Stimulated activated CD8-positive, alpha-beta memory T cell treated with anti-CD3 and anti-CD28 coated beads, Interleukin-4, amount 100 ng/mL, for 1 hour (primary cell): ENCODE results near the gene EPN2.

Experiments
- DNase-seq, 2 donors: peaks; one replicate each; pipeline ENCODE4 v3.0.0-alpha.2; 2020; ENCODE audit warnings: low read depth in 2 of 2, low spot score in 1 of 2

The EPN2 gene

DNA sequence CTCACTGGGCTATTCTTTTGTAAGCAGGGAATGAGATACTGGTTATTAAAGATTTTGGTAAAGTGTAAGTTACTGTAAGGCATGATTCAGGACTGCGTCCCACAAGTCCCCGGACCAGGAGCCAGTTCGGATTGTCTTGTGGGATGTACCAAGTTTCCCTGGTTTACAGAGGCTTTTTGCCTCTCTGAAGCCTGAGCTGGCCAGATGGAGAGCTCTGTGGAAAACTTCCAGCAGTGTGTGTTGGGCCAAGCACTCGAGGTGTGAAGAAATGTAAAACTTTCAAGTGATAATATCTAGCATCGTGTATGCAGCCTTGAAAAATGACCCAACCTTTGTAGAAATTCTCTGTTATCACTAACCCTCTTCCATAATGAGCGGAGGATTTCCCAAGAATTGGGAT is 2.4 kb downstream of the EPN2 start:
- DNase-seq, result no peak

DNA sequence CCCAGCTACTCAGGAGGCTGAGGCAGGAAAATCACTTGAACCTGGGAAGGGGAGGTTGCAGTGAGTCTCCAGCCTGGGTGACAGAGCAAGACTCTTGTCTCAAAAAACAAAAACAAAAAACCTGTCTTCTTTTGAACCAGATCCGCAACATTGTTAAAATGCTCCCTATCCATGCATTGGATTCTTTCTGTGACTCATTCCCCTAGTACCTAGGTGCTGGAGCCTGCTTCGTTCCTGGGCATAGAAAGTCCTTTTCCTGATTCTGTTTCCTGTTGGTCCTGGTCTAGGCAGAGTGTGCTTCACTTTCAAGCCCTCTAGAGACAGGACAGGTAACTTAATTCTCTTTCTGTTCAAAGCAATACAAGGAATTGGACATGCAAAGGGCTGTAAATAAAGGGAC is 5.2 kb downstream of the EPN2 start:
- DNase-seq, result no peak

DNA sequence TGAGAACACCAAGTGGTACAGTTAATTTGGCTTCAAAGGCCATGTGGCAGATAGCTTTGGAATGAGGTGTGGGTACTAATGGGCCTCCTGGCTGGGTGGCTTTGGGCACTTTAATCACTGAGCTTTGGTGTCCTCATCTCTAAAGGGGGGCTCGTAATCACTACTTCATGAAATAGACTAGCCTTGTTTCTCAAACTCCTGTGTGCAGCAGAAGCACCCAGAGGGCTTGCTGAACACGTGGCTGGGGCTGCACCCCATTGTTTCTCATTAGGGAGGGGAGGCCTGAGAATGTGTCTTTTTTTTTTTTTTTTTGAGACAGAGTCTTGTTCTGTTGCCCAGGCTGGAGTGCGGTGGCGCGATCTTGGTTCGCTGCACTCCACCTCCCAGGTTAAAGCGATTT is 5.8 kb downstream of the EPN2 start:
- DNase-seq, result no peak

DNA sequence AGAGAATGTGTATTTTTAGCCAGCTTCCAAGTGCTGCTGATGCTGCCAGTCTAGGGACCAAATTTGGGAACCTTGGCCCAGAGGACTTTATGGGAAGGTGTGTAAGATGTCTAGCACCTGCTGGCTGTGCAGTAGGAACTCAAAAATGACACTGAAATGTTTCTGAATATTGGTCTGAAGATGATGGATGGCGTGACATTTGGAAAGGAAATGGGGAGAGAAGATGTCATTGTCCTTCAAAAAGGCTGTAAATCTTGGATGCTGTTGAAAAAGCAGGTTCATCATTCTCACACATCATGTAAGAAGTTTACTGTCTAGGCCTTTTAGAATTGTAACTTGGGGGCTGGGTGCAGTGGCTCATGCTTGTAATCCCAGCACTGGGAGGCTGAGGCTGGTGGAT is 6.7 kb downstream of the EPN2 start:
- DNase-seq, result no peak

DNA sequence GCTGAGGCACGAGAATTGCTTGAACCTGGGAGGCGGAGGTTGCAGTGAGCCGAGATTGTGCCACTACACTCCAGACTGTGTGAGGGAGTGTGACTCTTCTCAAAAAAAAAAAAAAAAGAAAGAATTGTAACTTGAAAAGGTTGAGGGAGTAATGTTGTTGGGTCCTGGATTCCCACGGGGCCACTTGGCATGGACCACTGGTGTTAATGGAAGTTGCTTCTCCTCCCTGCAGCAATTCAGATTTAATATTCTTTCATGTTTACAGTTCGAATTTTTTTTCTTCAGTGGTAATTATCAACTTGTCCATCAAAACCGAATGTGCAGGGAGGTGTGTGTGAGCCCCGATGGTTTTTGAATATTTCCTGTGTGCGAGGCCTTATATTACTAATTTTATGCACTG is 7.2 kb downstream of the EPN2 start:
- no peak for DNase-seq

DNA sequence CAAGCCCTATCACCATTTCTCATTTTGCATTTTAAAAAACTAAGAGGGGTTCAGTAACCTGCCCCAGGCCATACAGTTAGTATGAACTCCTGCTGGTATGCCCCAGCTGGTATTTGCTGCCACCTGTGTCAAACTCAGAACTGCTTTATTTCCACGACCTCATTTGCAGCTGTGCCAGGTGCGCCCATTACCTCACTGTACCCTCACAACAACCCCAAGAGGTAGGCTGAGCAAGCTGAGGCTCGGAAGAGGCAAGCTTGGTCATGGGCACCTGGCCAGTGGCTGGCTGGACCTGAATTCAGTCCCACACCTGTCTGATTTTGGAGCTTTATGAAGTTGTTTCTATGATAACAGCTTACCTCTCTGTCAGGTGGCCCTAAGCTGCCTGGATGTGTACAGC is 7.6 kb downstream of the EPN2 start:
- DNase-seq, result no peak

DNA sequence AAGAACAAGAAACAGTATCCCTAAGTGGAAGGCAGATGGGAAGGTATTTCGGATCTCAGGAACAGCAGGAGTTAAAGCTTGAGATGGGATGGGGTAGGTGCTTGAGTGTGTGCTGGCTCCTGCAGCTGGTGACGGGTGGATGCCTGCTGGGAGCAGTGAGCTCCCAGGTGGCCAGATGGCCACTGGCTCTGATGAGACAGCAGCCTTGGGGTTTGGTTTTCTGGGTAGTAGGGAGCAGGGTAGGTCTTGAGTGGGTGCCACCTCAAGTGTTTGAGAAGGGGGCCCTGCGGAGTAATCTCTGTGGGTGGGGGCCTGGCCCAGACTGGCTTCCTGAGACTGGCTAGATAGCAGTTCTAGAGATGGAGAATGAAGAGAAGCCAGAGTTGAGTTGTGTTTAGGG is 10.3 kb downstream of the EPN2 start:
- no peak for DNase-seq

DNA sequence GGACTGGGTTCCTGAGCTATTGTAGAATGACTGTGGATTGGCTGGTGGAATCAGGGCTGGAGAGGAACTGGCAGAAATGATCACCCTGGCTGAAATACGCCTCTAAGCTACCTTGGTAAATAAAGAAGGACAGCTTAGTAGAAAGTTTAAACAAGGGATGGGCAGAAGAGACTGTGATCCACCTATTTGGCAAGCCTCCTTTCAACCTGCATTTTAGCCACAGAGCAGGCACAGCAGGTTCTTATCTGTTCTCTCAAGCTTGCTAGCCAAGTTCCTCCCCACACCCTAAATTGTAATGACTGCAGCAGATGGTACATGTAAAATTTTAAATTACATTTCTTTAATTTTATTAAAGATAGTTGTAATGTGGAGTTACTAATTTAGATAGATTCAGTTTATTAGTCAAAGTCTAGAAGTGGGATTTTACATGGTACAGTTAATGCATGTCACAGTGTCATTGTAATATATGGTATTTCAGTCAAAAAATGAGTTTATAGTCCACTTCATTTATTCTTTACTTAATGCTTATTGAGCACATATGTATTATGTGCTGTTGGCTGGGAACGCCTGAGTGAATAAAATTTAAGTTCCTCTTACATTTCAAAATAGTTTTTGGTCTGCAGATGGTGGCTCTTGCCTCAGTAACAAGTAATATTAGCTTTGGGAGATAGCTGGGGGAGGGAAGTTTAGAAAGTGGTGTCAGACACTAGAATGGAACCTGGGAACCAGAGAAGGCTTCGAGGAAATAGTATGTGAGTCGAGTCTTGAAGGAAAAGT is 11.2 kb downstream of the EPN2 start:
- DNase-seq, result no peak

DNA sequence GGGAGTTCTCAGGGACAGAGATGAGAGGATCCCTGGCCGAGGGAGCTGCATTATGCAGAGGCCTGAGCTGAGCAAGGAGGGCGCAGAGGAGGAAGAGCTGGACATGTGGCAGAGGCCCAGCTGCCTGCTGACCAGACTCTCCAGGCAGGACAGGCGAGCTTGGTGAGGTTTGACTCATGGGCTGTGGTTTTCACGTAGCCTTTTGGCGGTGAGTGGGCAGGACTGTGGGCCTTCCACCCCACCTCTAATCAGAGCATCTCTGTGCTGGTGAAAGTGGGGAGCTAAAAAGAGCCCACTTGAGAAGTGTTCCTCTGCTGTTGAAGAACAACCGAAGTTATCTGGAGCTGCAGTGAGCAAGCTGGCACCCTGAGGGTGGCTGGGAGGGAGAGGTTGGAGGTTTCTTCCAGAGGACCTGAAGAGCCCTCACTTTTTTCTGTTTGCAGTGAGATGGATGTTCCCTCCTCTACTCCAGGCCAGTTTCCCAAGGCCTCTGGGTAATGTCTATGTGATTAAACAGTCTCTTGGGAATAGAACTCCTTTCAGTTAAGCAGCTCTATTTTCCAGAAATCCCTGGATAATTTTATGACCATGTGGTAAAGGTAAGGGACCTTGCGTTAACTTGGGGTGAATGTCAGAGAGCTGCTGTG is 11.9 kb downstream of the EPN2 start:
- DNase-seq, result no peak

DNA sequence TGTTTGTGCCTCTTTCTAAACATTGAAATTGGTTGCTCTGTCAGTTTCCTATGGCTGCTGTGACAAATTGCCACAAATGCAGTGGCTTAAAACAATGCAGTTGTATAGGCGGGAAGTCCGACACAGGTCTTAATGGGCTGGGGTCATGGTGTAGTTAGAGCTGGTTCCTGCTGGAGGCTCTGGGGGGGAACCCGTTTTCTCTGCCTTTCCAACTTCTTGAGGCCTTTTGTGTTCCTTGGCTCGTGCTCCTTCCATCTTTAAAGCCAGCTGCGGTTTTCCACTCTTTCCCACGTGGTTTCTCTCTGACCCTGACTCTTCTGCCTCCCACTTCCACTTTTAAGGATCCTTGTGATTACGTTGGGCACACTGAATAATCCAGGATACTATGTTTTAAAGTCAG is 12.5 kb downstream of the EPN2 start:
- no peak for DNase-seq

DNA sequence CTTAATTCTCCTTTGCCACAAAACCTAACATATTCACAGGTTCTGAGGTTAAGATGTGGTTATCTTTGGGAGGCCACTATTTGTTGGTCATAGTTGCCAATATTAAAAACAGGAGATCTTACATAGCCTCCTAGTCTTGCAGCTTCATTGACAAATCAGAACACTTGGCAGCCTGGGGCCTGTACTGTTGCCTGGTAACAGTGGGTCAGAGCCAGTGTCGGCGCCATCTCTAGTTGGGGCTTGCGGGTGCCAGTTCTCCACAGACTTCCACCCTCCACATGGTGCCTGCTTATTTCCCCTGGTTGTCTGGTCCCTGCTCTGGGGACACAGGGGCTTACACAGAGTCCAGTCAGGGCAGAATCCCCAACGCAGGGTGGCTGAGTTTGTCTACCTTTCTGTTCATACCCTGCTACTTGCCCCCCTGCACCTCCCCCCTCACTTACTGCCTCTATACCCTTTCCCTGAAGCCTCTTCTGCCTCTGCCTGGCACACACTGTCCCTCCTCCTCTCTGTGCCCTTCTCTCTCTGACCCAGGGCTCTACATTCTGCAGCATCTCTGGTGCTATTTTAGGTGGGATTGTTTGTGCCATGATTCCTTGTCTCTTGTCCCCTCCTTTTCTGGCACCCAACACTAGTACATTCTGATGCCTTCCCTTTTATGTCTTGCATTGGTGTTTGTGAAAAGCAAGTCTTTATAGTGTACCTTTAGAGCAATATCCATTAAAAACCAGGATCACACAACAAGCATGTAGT is 13.4 kb downstream of the EPN2 start:
- no peak for DNase-seq

DNA sequence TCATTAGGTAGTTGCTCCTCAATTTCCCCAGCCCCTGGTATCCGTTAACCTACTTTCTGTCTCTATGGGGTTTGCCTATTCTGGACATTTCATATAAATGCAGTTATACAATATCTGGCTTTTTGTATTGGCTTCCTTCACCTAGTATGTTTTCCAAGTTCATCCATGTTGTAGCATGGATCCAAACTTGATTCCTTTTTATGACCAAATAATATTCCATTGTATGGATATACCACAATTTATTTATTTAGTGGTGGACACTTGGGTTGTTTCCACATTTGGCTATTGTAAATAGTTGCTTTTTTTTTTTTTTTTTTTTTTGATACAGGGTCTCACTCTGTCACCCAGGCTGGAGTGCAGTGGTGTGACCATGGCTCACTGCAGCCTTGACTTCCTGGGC is 15.9 kb downstream of the EPN2 start:
- no peak for DNase-seq

DNA sequence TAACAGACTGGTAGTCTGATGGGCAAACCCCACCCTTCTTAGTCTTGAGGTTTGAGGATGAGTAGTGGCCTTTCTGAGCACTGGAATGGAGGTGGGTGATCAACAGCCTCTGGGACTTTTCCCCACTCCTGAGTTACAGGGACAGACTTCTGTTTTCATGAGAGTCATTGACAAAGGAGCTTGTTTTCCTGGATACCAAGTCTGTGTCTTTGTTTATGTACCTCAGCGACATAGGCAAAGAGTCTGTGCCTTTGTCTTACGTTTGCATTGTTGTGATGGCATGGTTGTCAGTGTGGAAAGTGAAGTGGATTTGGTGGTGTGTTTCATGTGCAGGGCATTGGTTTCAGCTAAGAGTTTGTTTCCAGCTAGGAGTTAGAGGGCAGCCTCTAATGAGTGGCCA is 17.5 kb downstream of the EPN2 start:
- DNase-seq, result no peak

DNA sequence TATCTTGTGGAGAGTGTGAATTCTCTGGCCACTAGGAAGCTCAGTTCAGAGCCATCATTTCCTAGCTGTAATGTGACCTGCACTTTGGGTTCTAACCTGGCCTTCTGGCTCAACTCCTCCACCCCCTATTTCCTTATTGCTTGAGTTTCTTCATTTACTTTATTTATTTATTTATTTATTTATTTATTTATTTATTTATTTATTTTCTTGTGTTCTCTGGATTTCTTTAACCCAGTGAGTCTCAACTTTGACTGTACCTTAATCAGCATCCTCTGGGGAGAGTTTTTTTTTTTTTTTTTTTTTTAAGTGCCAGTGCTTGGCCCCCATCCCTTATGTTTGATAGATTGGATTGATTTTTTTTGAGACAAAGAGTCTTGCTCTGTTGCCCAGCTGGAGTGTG is 18.1 kb downstream of the EPN2 start:
- DNase-seq, result no peak

DNA sequence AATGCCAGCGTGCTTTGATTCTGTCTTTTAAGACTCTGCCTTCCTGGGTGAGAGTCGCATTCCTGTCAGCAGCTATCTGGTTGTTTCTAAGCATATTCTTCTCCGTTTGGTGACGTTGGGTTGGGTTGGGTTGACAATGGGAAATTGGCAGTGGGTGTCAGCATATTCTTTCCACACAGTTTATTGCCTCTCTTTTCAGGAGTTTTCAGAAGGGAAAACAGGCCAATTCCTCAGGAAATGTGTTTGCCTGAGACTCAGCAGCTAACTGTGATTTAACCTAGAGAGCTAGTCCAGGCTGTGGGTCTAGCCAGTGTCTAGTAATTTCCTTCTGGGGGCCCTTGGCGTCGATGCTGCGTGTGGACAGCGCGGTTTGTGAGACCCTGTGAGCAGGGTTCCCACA is 21.2 kb downstream of the EPN2 start:
- DNase-seq, result no peak

DNA sequence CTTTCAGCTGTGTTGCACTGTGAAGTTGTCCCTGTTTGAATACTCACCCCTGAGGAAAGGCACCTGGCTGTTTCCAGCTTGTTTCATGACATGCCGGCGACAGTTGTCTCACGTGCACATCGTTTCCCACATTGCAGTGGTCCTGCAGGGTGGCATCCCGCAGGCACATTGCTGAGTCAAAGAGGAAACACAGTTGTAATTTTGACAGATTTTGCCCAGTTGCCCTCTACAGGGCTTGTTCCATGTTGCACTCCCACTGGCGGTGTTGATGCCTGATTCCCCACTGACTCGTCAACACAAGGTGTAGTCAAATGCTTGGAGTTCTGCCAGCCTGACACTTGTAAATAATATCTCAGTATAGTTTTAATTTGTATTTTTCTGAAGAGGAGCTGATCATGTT is 23.8 kb downstream of the EPN2 start:
- no peak for DNase-seq

DNA sequence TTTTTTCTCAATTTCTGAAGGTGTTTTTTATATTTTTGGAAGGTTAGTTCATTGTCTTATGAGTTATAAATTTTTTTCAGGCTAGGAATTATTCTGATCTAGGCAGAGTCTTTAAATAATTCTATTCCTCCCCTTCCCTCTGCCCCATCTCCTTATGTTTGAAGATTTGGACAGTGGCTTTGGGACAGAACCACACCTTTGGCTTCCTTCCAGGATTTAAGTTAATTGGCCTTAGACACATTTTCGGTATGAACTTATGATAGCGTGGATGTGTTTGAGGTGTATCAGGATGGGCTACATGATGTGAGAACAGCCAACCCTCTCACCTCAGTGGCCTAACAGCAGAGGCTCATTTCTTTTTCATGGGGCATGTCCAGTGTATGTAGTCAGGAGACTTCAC is 24.3 kb downstream of the EPN2 start:
- DNase-seq, result no peak

DNA sequence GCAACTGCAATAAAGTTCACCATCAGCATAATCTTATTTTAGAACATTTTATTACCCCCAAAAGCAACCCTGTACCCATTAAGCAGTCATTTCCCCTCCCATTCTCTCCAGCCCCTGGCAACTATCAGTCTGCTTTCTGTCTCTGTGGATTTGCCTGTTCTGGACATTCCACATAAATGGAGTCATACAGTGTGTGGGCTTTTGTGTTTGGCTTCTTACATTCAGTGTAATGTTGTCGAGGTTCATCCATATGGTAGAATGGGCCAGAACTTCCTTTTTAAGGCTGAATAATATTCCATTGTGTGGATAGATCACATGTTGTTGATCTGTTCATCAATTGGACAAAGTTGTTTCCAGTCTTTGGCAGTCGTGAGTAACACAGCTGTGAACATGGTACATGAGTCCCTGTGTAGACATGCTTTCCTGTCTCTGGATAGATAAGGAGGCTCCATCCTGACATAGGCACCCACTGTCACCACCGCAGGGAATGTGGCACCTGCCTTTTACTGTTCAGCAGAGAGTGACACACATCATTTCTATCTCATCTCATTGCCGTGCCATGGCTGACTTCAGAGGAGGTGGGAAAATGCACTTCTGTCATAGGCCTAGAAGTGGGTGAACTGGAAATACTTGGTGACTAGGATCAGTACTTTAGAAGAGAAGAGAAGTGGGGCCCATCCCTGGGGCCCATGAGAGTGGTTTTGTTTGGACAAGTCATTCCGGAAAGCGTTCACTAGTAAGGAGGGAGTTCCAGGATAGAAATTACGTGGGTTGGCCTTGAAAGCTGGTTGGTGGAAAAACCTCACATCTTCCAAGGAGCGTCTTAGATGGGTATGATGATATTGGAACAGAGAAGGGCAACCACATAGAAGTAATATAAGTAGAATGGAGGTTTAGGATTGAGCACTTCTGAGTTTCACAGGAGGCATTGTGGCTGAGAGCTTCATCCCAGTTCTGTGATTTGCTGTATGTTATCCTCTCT is 25.8 kb downstream of the EPN2 start:
- no peak for DNase-seq

DNA sequence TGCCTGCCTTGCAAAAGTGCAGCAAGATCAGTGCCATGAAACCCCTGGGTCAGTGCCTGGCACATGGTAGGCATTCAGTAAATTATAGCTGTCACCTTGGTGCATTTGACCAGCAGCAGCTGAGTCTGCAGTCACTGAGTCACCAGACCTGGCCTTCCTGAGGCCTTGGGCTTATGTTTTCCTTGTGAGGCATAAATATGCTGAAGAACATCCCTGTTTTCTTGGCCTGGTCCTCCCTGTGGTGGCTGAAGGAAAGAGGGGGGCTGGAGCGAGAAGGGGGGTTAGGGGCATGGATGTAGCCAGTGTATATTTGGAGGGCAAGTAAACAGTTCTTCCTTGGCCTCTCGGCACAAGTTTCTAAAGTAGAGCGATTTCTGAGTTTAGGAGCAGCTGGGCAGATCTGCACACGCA is 26.5 kb downstream of the EPN2 start:
- no peak for DNase-seq

DNA sequence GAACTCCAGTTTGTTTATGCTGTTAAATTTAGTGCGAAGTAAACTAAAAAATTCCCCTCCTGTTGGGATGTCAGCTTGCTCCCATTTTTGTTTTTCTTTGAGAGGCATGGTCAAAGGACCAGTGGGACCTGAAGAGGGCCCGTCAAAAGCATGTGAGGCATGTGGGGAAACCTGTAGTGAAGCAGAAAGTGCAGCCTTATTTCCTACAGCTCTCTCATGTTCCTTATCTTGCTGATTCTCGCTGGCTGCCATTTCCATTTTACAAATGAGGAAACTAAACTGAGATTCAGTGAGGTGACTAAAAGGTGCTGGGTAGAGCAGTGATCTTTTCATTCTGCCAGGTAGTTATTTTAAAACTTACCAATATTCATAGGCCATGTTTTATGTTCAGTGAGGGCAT is 27.1 kb downstream of the EPN2 start:
- DNase-seq, result no peak

DNA sequence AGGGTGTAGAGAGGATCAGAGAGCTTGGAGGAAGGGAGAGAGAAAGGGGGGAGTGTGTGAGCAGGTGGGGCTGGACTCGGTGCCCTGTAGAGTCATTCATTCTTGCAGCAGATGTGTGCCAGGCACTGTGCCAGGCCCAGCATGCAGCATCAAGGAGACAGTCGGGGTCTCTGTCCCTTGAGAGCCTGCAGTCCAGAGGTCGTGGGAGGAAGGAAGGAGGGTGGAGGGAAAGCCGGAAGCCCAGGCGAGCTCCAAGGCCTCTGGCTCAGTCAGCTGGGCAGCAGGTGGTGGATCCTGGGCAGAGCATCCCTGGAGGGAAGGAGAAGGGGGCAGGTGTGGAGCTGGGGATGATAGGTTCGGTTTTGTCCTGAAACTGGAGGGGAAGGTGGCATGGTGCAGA is 27.5 kb downstream of the EPN2 start:
- no peak for DNase-seq
